IPS-18c (cell line): ENCODE measurements around the gene TMEM42.
A peak's percentile ranks its signal among the peaks of the same experiment; 100 is the strongest.
"Not testable (repeated sequence)": the region's sequence is repeated elsewhere in the genome, so short reads cannot be mapped to it uniquely, and the experiment has no call there.

Experiments
- H3K4me3 ChIP-seq: 2 replicates; pipeline ENCODE4 v1.7.0; 2013; ENCODE audit warnings: low read depth, mild to moderate bottlenecking, low read length, moderate library complexity; ENCODE audit not compliant: insufficient read depth
- H3K9me3 ChIP-seq: one replicate; pipeline ENCODE4 v1.6.1; 2013; ENCODE audit warnings: mild to moderate bottlenecking, low read length, moderate library complexity; ENCODE audit not compliant: control insufficient read depth, insufficient read depth

TMEM42 gene

GRCh38 chr3:44861412-44862225, at the start of gene TMEM42:
TSS of gene TMEM42 (plus strand) at chr3:44861912. CDS start at chr3:44861925, 13 bp downstream.
- H3K4me3 ChIP-seq = peak within 1 kb of the TSS; percentile 62

GRCh38 chr3:44814751-44815150, 47.0 kb upstream of the TMEM42 start:
- H3K4me3 ChIP-seq = no peak overlapping the region

More at GRCh38 chr3:44861412-44862225, at the start of gene TMEM42:
- H3K9me3 ChIP-seq = no peaks in the 10 kb centered on the region

GRCh38 chr3:44816334-44816733, 45.4 kb upstream of the TMEM42 start:
- not testable (repeated sequence) for H3K9me3 ChIP-seq, H3K4me3 ChIP-seq

More at GRCh38 chr3:44814751-44815150, 47.0 kb upstream of the TMEM42 start:
- H3K9me3 ChIP-seq = no peaks in the 10 kb centered on the region

- H3K9me3 ChIP-seq, H3K4me3 ChIP-seq: not testable (repeated sequence)
Observed at GRCh38 chr3:44821206-44821605, 40.5 kb upstream of the TMEM42 start.

GRCh38 chr3:44825264-44825925, 36.3 kb upstream of the TMEM42 start:
- no peak overlapping the region for H3K4me3 ChIP-seq
- peaks cover 3% of the 10 kb centered on the region for H3K9me3 ChIP-seq

- Histone ChIP-seq H3K9me3 (peaks cover 3% of the 10 kb centered on the region), H3K4me3 (no peak overlapping the region)
Observed at GRCh38 chr3:44827196-44827595, 34.5 kb upstream of the TMEM42 start.

GRCh38 chr3:44831232-44831631, 30.5 kb upstream of the TMEM42 start:
- no peak overlapping the region for H3K4me3 ChIP-seq

GRCh38 chr3:44832032-44832431, 29.7 kb upstream of the TMEM42 start:
- Histone ChIP-seq H3K9me3 (peaks cover 3% of the 10 kb centered on the region), H3K4me3 (no peak overlapping the region)

More at GRCh38 chr3:44831232-44831631, 30.5 kb upstream of the TMEM42 start:
- no peaks in the 10 kb centered on the region for H3K9me3 ChIP-seq

- Histone ChIP-seq H3K4me3 (no peak overlapping the region), H3K9me3 (peaks cover 3% of the 10 kb centered on the region)
Observed at GRCh38 chr3:44832965-44833364, 28.7 kb upstream of the TMEM42 start.

- Histone ChIP-seq H3K9me3 (peaks cover 3% of the 10 kb centered on the region), H3K4me3 (no peak overlapping the region)
Observed at GRCh38 chr3:44833394-44833793, 28.3 kb upstream of the TMEM42 start.

GRCh38 chr3:44835684-44836083, 26.0 kb upstream of the TMEM42 start:
- no peak overlapping the region for H3K4me3 ChIP-seq
- peaks cover 3% of the 10 kb centered on the region for H3K9me3 ChIP-seq

GRCh38 chr3:44842376-44842775, 19.3 kb upstream of the TMEM42 start:
- H3K9me3 ChIP-seq = no peaks in the 10 kb centered on the region
- no peak overlapping the region for H3K4me3 ChIP-seq

- no peak overlapping the region for H3K4me3 ChIP-seq
- H3K9me3 ChIP-seq = no peaks in the 10 kb centered on the region
Observed at GRCh38 chr3:44845528-44846520, 15.9 kb upstream of the TMEM42 start.

GRCh38 chr3:44848634-44849033, 13.1 kb upstream of the TMEM42 start:
- no peaks in the 10 kb centered on the region for H3K9me3 ChIP-seq
- no peak overlapping the region for H3K4me3 ChIP-seq

- not testable (repeated sequence) for H3K9me3 ChIP-seq, H3K4me3 ChIP-seq
Observed at GRCh38 chr3:44856663-44857062, 5.0 kb upstream of the TMEM42 start.

GRCh38 chr3:44860117-44860516, 1.6 kb upstream of the TMEM42 start:
- H3K9me3 ChIP-seq = no peaks in the 10 kb centered on the region
- no peak overlapping the region for H3K4me3 ChIP-seq

GRCh38 chr3:44862226-44862637, 520 bp downstream of the TMEM42 start:
- Histone ChIP-seq H3K9me3 (no peaks in the 10 kb centered on the region), H3K4me3 (peak overlapping the region; percentile 59)
